ENCODE measurements around the gene GNPTAB.

DNA sequence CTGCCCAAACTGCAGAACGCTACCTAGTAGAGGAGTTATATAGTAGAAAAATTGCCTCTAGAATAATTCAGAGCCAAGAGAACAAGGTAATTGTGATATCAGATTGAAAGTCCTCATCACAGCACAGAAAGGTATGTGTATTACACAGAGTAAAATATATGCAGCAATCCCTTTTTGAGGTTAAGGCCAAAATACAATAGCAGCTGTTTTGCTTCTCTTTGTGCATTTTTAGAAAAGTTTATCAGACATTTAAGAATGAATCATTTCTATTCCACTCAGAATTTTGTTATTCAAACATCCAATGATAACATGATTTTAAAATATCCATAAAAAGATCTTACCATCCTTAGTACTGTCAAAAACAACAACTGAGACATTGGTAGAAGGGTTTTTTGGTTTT, 45.1 kb downstream of the GNPTAB start:
- TF ChIP-seq, protein P1, sequence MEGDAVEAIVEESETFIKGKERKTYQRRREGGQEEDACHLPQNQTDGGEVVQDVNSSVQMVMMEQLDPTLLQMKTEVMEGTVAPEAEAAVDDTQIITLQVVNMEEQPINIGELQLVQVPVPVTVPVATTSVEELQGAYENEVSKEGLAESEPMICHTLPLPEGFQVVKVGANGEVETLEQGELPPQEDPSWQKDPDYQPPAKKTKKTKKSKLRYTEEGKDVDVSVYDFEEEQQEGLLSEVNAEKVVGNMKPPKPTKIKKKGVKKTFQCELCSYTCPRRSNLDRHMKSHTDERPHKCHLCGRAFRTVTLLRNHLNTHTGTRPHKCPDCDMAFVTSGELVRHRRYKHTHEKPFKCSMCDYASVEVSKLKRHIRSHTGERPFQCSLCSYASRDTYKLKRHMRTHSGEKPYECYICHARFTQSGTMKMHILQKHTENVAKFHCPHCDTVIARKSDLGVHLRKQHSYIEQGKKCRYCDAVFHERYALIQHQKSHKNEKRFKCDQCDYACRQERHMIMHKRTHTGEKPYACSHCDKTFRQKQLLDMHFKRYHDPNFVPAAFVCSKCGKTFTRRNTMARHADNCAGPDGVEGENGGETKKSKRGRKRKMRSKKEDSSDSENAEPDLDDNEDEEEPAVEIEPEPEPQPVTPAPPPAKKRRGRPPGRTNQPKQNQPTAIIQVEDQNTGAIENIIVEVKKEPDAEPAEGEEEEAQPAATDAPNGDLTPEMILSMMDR (IDR thresholded peaks at IDR 0.05) = no peak
- no peak for TF ChIP-seq POLR2AphosphoS5 (IDR thresholded peaks at IDR 0.05)
- no peak for TF ChIP-seq POLR2A (IDR thresholded peaks at IDR 0.05)
- no peak for TF ChIP-seq EP300 (IDR thresholded peaks at IDR 0.05)

Data from sigmoid colon (tissue), 4 donors.